Hepatocyte (in vitro differentiated cells): ENCODE measurements around the gene SOST. TPM values are rescaled to one million over a fixed set of nuclear protein-coding genes. Genes with fewer than 3 reads are reported as not detected.

ENCODE experiments used
- DNase-seq: peaks from one replicate; pipeline ENCODE4 v3.0.0-alpha.2; 2016; ENCODE audit warnings: low spot score
- H2AFZ ChIP-seq: fragments of 200-600 bp; sonication (generic); 2 replicates; pipeline ENCODE4 v1.6.0; 2016; ENCODE audit warnings: antibody characterized with exemption, mild to moderate bottlenecking
- H3K27ac ChIP-seq: fragments of 200-600 bp; sonication (generic); 2 replicates; pipeline ENCODE4 v1.5.1; 2016; ENCODE audit warnings: mild to moderate bottlenecking
- H3K27me3 ChIP-seq: fragments of 200-600 bp; sonication (generic); 2 replicates; pipeline ENCODE4 v1.6.1; 2016
- H3K36me3 ChIP-seq: fragments of 200-600 bp; sonication (generic); replicated peaks from 2 replicates; pipeline ENCODE4 v1.5.1; 2016; ENCODE audit warnings: low read depth; ENCODE audit not compliant: insufficient read depth
- H3K4me1 ChIP-seq: fragments of 200-600 bp; sonication (generic); 2 replicates; pipeline ENCODE4 v1.5.1; 2016; ENCODE audit warnings: mild to moderate bottlenecking, moderate library complexity; ENCODE audit not compliant: insufficient read depth
- H3K4me2 ChIP-seq: fragments of 200-600 bp; sonication (generic); 2 replicates; pipeline ENCODE4 v1.6.0; 2016
- H3K4me3 ChIP-seq: fragments of 200-600 bp; sonication (generic); 2 replicates; pipeline ENCODE4 v1.5.1; 2016; ENCODE audit warnings: mild to moderate bottlenecking
- H3K79me2 ChIP-seq: fragments of 200-600 bp; sonication (generic); 2 replicates; pipeline ENCODE4 v1.6.0; 2017; ENCODE audit warnings: mild to moderate bottlenecking
- H3K9me2 ChIP-seq: fragments of 200-600 bp; sonication (generic); replicated peaks from 2 replicates; pipeline ENCODE4 v1.6.0; 2017; ENCODE audit warnings: mild to moderate bottlenecking; ENCODE audit not compliant: insufficient read depth
- H3K9me3 ChIP-seq: fragments of 200-600 bp; sonication (generic); 2 replicates; pipeline ENCODE4 v1.5.1; 2016; ENCODE audit warnings: low read depth, mild to moderate bottlenecking
- H4K20me1 ChIP-seq: fragments of 200-600 bp; sonication (generic); 2 replicates; pipeline ENCODE4 v1.6.0; 2016; ENCODE audit warnings: mild to moderate bottlenecking; ENCODE audit not compliant: insufficient read depth, poor library complexity, severe bottlenecking
- EZH2 ChIP-seq: fragments of 200-600 bp; sonication (generic); IDR thresholded peaks from 2 replicates; pipeline ENCODE4 v1.6.1; 2016; ENCODE audit warnings: antibody characterized with exemption, mild to moderate bottlenecking, borderline replicate concordance
- EZH2phosphoT487 ChIP-seq: fragments of 200-600 bp; sonication (generic); IDR thresholded peaks from one replicate; pipeline ENCODE4 v1.6.1; 2018; ENCODE audit warnings: antibody characterized with exemption, mild to moderate bottlenecking, low read depth, moderate library complexity; ENCODE audit not compliant: unreplicated experiment, severe bottlenecking
- WGBS: methylation state at CpG from one replicate; pipeline ENCODE4 v1.1.6; 2016; ENCODE audit warnings: low lambda C conversion rate; ENCODE audit errors: missing lambda C conversion rate; 5-methylcytosine and 5-hydroxymethylcytosine counted together
- polyA plus RNA-seq: library from polyadenylated mRNA; unstranded; fragments of >200 nt; fragmentation: Nextera tagmentation; extraction: Ambion mirVana; gene quantifications from 2 replicates; pipeline ENCODE4 v1.2.1, GENCODE V29; 2016
- total RNA-seq: library from RNA; depleted of rRNA; stranded (reverse); fragments of >200 nt; gene quantifications from 2 replicates; pipeline ENCODE4 v1.2.3, GENCODE V29; 2014
- TF ChIP-seq, protein P1 (sequence below): fragments of 200-600 bp; sonication (generic); IDR thresholded peaks from 2 replicates; pipeline ENCODE4 v1.5.1; 2016; ENCODE audit warnings: antibody characterized with exemption, mild to moderate bottlenecking; ENCODE audit not compliant: poor library complexity

The SOST gene
- total and polyA plus RNA-seq, 2 experiments from 2014 or later, result not detected

DNA sequence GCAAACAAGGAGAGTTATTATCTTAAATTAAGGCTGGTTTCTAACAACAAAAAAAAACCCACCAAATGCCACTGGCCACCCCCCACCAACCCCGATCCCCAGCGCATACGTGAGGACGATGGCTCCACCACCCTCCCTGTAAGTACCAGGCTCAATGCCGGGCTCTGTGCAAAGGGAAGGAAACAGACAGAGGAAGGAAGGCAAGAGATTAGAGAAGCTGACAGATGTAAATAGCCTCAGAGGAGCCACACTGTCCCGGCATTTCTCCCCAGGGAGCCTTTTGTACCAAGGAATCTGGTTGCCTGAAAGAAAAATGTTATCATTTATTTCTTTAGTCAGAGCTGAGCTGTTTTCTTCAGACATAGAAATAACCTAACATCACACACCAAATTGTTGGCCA, 13.1 kb downstream of the SOST start:
- H3K9me3 ChIP-seq, result no peaks in the 10 kb centered on the region
- no peak for DNase-seq
- no peaks in the 10 kb centered on the region for H4K20me1 ChIP-seq
- no peak overlapping the region for H3K27ac ChIP-seq
- H2AFZ ChIP-seq, result no peak overlapping the region
- TF ChIP-seq EZH2phosphoT487, result no peak
- no peak for TF ChIP-seq EZH2
- TF ChIP-seq, protein P1, sequence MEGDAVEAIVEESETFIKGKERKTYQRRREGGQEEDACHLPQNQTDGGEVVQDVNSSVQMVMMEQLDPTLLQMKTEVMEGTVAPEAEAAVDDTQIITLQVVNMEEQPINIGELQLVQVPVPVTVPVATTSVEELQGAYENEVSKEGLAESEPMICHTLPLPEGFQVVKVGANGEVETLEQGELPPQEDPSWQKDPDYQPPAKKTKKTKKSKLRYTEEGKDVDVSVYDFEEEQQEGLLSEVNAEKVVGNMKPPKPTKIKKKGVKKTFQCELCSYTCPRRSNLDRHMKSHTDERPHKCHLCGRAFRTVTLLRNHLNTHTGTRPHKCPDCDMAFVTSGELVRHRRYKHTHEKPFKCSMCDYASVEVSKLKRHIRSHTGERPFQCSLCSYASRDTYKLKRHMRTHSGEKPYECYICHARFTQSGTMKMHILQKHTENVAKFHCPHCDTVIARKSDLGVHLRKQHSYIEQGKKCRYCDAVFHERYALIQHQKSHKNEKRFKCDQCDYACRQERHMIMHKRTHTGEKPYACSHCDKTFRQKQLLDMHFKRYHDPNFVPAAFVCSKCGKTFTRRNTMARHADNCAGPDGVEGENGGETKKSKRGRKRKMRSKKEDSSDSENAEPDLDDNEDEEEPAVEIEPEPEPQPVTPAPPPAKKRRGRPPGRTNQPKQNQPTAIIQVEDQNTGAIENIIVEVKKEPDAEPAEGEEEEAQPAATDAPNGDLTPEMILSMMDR, result no peak
- no peaks in the 10 kb centered on the region for H3K36me3 ChIP-seq
- no peak overlapping the region for H3K4me3 ChIP-seq
- no peak overlapping the region for H3K4me2 ChIP-seq
- no peaks in the 10 kb centered on the region for H3K9me2 ChIP-seq
- H3K27me3 ChIP-seq, result peaks cover 7% of the 10 kb centered on the region
- no peaks in the 10 kb centered on the region for H3K79me2 ChIP-seq
- H3K4me1 ChIP-seq, result no peaks in the 10 kb centered on the region
- WGBS, result 19% methylated on average over 6 of the region's 6 CpGs

DNA sequence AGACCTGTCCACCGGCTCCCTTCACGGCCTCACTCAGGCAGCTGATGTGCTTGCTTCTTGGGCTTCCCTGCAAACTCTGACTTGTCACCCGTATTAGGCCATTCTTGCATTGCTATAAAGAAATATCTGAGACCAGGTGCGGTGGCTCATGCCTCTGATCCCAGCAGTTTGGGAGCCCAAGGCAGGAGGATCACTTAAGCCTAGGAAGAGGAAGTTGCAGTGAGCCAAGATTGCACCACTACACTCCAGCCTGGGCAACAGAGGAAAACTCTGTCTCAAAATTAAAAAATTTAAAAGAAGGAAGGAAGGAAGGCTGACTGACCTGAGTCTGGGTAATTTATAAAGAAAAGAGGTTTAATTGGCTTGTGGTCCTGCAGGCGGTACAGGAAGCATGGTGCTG, 17.0 kb downstream of the SOST start:
- Histone ChIP-seq H3K4me3 (no peak overlapping the region), H3K27me3 (no peaks in the 10 kb centered on the region), H2AFZ (no peak overlapping the region), H3K27ac (no peak overlapping the region), H3K9me2 (no peaks in the 10 kb centered on the region), H4K20me1 (no peaks in the 10 kb centered on the region), H3K4me2 (no peak overlapping the region), H3K4me1 (no peaks in the 10 kb centered on the region), H3K9me3 (no peaks in the 10 kb centered on the region), H3K79me2 (no peaks in the 10 kb centered on the region), H3K36me3 (no peaks in the 10 kb centered on the region)
- DNase-seq, result no peak
- WGBS, result 89% methylated on average over 5 of the region's 5 CpGs
- TF ChIP-seq EZH2 (no peak), EZH2phosphoT487 (no peak)
- TF ChIP-seq, protein P1, result no peak

DNA sequence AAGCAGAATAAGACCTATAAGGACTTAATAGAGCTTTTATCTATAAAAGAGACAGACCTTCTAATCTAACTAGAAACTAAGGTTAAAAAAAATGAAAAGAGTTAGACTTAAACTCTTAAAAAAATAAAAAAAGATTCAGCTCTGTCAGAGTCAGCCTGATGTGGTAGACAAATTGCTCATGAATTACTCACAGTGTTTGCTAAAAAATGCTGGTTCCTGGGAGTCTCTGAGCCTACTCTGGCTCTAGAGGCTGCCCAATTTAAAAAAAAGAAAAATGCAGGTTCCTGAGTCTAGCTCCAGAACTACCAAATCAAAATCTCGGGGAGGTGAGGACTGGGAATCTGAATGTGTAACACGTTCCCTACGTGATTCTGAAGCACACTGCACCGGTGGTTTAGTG, 18.1 kb downstream of the SOST start:
- no peak for DNase-seq

More for the DNA sequence above, 18.1 kb downstream of the SOST start:
- TF ChIP-seq EZH2phosphoT487, result no peak
- TF ChIP-seq EZH2, result no peak
- TF ChIP-seq, protein P1, result no peak
- Histone ChIP-seq H3K4me3 (no peak overlapping the region), H3K36me3 (no peaks in the 10 kb centered on the region), H4K20me1 (no peaks in the 10 kb centered on the region), H2AFZ (no peak overlapping the region), H3K27ac (no peak overlapping the region), H3K9me3 (no peaks in the 10 kb centered on the region), H3K4me1 (no peaks in the 10 kb centered on the region), H3K27me3 (no peaks in the 10 kb centered on the region), H3K4me2 (no peak overlapping the region), H3K79me2 (no peaks in the 10 kb centered on the region), H3K9me2 (no peaks in the 10 kb centered on the region)
- WGBS, result 95% methylated on average over 4 of the region's 4 CpGs
